NOMO-1 treated with DMSO at 0.1 percent for 48 hours (cell line): Measurements from ENCODE around the gene TUBGCP6.
A peak's percentile ranks its signal among the peaks of the same experiment; 100 is the strongest.

Source experiments
- DNase-seq: peaks from one replicate; lab custom pipeline; 2025; ENCODE audit not compliant: unreplicated experiment; lab: John Stamatoyannopoulos, UW

The TUBGCP6 gene

GRCh38 chr22:50252082-50253045 lies 7.5 kb upstream of the TUBGCP6 start:
- DNase-seq, result peak; percentile 45

GRCh38 chr22:50251477-50252081 lies 6.8 kb upstream of the TUBGCP6 start:
- no peak for DNase-seq

DNA sequence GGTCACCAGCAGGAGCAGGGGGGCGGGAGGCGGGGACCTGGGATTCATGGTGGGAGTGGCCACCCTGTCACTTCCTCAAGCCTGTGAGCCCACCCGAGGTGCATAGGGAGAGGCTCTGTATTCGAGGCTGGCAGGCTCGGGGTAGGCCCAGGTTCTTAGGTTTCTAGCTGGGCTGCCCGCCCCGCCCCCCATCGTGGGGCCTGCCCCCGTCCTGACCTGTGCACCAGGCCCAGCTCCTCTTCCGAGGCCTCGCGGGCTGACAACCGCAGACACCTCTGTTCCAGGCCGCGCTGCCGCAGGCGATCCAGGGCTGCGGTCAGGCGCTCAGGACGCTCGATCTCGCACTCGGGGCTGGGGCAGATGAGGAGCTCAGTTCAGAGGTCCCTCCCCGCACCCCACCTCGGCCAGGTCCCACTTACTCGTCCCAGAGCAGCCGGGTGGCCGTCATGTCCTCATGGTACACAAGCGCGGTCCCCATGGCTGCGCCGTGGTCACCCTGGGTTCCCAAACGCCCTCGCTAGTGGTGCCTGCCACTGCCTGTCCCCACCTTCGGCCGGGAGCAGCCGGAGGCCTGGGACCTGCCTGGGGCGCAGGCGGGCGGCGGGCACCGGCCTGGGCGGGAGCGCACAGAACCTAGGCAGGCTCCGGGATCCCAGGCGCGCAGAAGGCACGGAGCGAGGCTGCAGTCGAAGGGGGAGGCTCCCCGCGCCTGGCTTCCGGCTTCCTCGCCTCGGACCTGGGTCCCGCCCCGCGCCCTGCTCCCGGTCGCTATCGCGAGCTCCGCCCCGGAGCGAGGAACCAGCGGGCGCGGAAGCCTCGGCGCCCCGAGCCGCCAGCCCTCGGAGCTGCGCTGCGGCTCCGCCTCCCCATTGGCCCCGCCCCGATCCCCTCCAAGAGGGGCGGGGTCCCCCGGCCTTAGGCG lies 6.0 kb upstream of the TUBGCP6 start, which contains the start of gene HDAC10:
Gene HDAC10, minus strand, starts transcription at position 711 of the 922 bp plus-strand sequence. Its CDS starts 233 bp downstream, at position 478.
- peak; percentile 79 for DNase-seq

DNA sequence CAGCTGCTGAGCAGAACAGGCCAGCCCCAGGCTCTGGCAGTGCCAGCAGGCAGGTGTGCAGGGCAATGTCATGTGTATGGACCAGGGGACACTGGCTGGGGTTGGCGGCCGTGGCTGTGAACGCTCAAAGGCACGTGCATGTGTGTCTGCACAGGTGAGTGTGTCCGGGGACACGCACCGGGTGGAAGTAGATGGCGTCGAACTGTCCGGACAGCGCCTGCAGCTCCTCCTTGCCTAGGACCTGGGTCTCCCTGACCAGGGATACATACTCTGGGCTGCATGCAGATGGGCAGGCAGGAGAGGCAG lies 5.4 kb upstream of the TUBGCP6 start:
- DNase-seq, result no peak

DNA sequence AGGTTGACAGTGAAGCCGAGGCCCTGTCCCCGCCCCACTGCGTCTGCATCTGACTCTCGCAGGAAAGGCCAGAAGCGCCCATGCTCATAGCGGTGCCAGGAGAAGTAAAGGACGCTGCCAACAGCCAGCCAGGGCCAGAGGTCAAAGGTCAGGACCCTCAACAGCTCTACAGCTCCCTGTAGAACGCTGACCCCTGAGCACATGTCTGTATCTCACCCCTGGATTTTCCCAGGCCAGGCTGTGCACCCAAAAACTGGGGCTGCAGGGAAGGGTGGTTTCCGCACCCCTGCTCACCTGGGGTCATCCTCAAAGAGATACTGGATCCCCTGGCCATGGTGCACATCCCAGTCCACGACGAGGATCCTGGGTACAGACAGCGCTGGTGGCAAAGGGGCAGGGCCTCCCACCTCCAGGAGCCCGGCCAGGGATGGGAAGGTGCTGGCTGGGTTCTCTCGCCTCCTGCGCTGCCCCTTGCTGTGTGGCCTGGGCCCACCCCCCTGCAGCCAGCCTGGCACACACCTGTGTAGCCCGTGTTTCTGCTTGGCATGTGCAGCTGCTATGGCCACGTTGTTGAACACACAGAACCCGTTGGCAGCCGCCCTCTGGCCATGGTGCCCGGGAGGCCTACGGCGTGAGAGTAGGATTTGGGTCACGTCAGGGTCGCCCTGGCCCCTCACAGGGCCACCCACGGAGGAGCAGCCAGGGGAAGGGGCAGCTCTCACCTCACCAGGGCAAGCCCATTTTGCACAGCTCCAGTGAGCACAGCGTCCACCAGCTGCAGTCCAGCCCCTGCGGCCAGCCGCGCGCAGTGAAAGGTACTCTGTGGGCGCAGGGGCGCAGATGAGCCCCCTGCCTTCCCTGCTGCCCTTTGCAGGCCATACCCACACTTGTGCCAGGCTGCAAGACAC lies 4.8 kb upstream of the TUBGCP6 start:
- no peak for DNase-seq

DNA sequence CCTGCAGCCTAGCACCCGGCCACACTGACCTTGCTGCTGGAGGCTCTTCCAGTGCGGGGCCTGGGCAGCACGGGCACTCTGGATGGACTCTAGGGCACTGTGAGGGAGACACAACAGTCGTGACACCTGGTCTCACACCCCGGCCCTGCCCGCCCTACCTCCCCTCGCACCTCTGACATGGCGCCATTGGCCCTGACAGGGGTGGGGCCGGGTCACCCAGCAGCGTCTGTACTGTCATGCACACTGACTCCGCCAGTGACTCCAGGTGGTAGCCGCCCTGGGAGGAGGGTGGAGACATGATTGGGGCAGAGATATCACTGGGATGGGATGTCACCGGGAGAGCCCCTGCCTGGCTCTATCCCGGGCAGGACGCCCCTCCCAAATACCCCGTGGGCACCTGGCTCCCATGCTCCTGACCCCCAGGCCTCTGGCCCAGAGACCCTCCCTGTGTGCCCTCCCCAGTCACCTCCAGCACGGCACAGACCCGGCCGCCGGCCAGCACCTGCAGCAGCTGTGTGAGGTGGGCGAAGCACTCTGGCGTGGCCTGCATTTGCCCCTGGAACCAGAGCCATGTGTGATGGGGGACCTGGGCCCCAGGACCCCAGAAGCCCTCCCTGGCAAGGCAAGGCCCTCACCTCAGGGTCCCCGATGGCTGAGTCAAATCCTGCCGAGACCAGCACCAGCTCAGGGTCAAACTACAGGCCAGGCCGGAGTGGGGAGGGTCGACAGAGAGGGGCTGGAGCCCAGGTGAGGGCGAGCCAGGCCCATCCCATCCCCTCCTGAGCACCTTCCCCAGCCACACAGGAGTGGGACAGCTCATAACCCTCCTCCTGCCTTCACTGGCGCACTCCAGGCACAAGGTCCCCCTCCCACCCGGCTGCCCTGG lies 3.6 kb upstream of the TUBGCP6 start:
- no peak for DNase-seq

DNA sequence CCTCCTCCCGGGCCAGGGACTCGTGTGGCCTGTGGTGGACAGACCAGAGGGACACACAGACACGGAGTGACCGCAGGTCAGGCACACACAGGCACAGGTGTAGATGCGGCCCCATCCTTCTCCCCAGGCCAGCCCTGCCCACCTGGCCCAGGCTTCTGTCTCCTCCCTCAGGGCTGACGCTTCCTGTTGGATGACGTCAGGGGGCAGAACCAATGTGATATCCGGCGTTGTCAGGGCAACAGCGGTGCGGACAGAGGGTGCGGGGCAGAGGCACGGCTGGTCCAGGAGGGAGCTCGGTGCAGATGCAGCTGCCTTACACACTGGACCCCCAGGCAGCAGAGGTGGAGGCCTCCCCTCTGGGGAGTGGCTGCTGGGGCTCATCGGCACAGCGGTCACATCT lies 2.9 kb upstream of the TUBGCP6 start:
- DNase-seq, result peak; percentile 14

DNA sequence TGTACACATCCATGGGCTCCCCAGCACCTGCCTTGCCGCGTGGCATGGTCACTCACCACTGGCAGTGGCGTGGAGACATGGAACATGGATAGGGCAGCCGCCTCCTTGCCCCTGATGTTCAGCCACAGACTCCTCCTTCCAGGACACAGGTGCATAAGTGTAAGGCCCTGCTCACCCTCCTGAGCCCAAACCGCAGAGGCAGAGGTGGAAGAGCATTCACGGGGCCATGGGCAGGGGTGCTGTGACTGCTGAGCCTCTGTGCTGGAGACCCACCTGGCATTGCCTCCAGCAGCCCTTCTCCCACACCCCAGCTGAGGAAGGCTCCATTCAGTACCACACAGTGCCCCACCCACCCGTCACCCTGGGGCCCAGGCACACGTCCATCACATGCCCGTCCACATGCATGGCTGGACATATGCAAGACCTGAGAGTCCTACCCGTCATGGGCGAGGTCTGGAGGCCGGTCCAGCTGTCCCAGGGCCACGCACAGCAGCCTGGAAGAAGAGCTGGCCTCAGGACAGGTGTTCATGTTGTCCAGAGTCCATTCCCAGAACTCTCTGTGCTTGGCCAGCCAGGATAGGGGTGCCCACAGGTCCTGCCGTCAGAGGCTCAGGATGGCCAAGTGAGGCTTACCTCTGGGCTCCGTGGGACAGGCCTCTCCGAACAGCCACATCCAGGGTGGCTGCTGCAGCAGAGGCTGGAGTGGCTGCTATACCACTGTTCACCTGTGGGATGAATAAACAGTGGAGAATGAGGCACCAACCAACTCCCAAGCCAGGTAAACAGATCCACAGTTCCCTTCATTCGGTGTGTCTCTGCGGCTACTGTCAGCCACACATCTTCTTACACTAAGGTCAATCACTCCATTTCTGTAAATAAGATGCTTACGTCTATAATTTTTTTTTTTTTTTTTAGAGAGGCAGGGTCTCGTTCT lies 1.7 kb upstream of the TUBGCP6 start:
- no peak for DNase-seq

- no peak for DNase-seq
Observed at GRCh38 chr22:50245214-50246072, 620 bp upstream of the TUBGCP6 start.

- DNase-seq, result peak; percentile 20
Observed at GRCh38 chr22:50243685-50244419, 971 bp downstream of the TUBGCP6 start.

- DNase-seq, result no peak
Observed at GRCh38 chr22:50242406-50242949, 2.3 kb downstream of the TUBGCP6 start.

- no peak for DNase-seq
Observed at GRCh38 chr22:50238755-50239154, 6.1 kb downstream of the TUBGCP6 start.

GRCh38 chr22:50236731-50237409 lies 8.0 kb downstream of the TUBGCP6 start:
- DNase-seq, result no peak

- DNase-seq, result no peak
Observed at GRCh38 chr22:50233223-50233622, 11.6 kb downstream of the TUBGCP6 start.

DNA sequence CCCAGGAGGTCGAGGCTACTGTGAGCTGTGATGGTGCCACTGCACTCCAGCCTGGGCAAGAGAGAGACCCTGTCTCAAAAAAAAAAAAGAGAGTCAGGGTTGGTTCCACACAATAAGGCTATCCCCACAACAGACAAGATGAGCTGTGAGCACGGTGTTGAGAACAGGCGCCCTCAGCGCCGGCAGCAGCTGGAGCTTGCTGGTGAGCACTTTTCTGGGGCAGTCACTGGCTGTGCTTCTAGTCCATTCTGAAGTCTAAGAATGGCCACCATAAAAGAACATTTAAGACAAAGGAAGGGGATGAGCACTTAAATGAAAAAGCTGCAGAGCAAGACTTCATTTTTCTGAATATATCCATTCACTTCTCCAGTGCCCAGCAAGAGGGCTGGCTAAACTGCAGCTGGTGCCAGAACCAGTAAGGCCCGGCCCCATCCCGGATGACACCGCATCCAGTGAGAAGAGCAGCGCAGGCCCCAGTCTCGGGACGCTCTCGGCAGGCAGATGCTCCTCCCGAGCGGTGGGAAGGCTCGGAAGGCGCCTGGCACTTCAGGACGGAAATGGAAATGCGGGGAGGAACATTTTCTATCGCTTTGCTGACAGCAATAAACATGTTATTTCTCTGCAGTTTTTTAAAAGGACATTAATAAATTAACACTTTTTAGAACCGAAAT lies 12.2 kb downstream of the TUBGCP6 start:
- DNase-seq, result no peak
